Ishikawa (cell line): ENCODE results near the gene OTUB1.

Experiments used
- CEBPB ChIP-seq: IDR thresholded peaks from 2 replicates; pipeline ENCODE4 v1.6.1; 2012
- CREB1 ChIP-seq: IDR thresholded peaks from 2 replicates; pipeline ENCODE4 v1.6.1; 2012; ENCODE audit warnings: low read depth
- EGR1 ChIP-seq: IDR thresholded peaks from 2 replicates; pipeline ENCODE4 v1.6.1; 2012
- EP300 ChIP-seq: IDR thresholded peaks from 2 replicates; pipeline ENCODE4 v1.6.1; 2012; ENCODE audit warnings: borderline replicate concordance
- FOXM1 ChIP-seq: IDR thresholded peaks from 2 replicates; pipeline ENCODE4 v1.6.1; 2012; ENCODE audit warnings: low read depth, borderline replicate concordance
- MAX ChIP-seq: IDR thresholded peaks from 2 replicates; pipeline ENCODE4 v1.6.1; 2012
- NFIC ChIP-seq: IDR thresholded peaks from 2 replicates; pipeline ENCODE4 v1.6.1; 2012
- RAD21 ChIP-seq: IDR thresholded peaks from 2 replicates; pipeline ENCODE4 v1.6.1; 2012; ENCODE audit warnings: low read depth
- TAF1 ChIP-seq: IDR thresholded peaks from 2 replicates; pipeline ENCODE4 v1.6.1; 2012; ENCODE audit warnings: low read depth, mild to moderate bottlenecking
- TCF12 ChIP-seq: IDR thresholded peaks from 2 replicates; pipeline ENCODE4 v1.6.1; 2012; ENCODE audit warnings: low read depth
- TEAD4 ChIP-seq: IDR thresholded peaks from 2 replicates; pipeline ENCODE4 v1.6.1; 2012
- USF1 ChIP-seq: IDR thresholded peaks from 2 replicates; pipeline ENCODE4 v1.6.1; 2012
- YY1 ChIP-seq: IDR thresholded peaks from 2 replicates; pipeline ENCODE4 v1.6.1; 2012; ENCODE audit warnings: low read depth
- ZBTB7A ChIP-seq: IDR thresholded peaks from 2 replicates; pipeline ENCODE4 v1.6.1; 2012; ENCODE audit warnings: low read depth
- TF ChIP-seq, protein P1 (sequence below): IDR thresholded peaks from 2 replicates; pipeline ENCODE4 v1.6.1; 2012; ENCODE audit warnings: low read depth, mild to moderate bottlenecking

Gene OTUB1

GRCh38 chr11:64020976-64021756 is 34.9 kb downstream of the OTUB1 start:
- TF ChIP-seq CEBPB = no peak
- no peak for TF ChIP-seq YY1
- no peak for TF ChIP-seq USF1
- TF ChIP-seq RAD21 = no peak
- TF ChIP-seq CREB1 = no peak
- no peak for TF ChIP-seq TAF1
- no peak for TF ChIP-seq ZBTB7A
- TF ChIP-seq MAX = no peak
- TF ChIP-seq TEAD4 = no peak
- TF ChIP-seq TCF12 = no peak
- TF ChIP-seq EP300 = no peak

DNA sequence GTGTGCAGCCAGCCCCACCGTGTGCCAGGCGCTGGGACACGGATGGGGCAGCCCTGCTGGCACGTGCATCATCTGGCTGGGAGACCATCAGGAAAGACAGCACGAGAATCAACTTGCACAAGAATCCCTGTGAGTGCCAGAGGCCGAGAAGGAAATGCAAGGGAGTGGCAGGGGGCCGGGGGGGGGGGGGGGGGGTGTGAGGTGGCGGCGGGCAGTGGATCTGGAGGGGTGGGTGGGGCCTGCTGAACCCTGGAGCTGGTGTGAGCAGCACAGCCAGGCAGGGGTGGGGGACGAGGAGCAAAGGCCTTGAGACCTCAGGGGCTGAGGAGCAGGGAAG is 35.5 kb downstream of the OTUB1 start:
- TF ChIP-seq ZBTB7A (no peak), EGR1 (no peak), FOXM1 (no peak), EP300 (no peak), MAX (no peak), TEAD4 (no peak), RAD21 (no peak), NFIC (no peak), YY1 (no peak), TCF12 (no peak), TAF1 (no peak), USF1 (no peak)
- TF ChIP-seq, protein P1, sequence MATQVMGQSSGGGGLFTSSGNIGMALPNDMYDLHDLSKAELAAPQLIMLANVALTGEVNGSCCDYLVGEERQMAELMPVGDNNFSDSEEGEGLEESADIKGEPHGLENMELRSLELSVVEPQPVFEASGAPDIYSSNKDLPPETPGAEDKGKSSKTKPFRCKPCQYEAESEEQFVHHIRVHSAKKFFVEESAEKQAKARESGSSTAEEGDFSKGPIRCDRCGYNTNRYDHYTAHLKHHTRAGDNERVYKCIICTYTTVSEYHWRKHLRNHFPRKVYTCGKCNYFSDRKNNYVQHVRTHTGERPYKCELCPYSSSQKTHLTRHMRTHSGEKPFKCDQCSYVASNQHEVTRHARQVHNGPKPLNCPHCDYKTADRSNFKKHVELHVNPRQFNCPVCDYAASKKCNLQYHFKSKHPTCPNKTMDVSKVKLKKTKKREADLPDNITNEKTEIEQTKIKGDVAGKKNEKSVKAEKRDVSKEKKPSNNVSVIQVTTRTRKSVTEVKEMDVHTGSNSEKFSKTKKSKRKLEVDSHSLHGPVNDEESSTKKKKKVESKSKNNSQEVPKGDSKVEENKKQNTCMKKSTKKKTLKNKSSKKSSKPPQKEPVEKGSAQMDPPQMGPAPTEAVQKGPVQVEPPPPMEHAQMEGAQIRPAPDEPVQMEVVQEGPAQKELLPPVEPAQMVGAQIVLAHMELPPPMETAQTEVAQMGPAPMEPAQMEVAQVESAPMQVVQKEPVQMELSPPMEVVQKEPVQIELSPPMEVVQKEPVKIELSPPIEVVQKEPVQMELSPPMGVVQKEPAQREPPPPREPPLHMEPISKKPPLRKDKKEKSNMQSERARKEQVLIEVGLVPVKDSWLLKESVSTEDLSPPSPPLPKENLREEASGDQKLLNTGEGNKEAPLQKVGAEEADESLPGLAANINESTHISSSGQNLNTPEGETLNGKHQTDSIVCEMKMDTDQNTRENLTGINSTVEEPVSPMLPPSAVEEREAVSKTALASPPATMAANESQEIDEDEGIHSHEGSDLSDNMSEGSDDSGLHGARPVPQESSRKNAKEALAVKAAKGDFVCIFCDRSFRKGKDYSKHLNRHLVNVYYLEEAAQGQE = no peak

GRCh38 chr11:64022125-64022784 is 36.0 kb downstream of the OTUB1 start:
- no peak for TF ChIP-seq TAF1
- no peak for TF ChIP-seq EGR1
- no peak for TF ChIP-seq TCF12
- no peak for TF ChIP-seq RAD21
- no peak for TF ChIP-seq MAX
- TF ChIP-seq, protein P1 = no peak
- TF ChIP-seq EP300 = no peak
- no peak for TF ChIP-seq ZBTB7A
- no peak for TF ChIP-seq TEAD4
- TF ChIP-seq CEBPB = no peak
- no peak for TF ChIP-seq CREB1
- no peak for TF ChIP-seq NFIC
- no peak for TF ChIP-seq USF1
- TF ChIP-seq YY1 = no peak
- no peak for TF ChIP-seq FOXM1

DNA sequence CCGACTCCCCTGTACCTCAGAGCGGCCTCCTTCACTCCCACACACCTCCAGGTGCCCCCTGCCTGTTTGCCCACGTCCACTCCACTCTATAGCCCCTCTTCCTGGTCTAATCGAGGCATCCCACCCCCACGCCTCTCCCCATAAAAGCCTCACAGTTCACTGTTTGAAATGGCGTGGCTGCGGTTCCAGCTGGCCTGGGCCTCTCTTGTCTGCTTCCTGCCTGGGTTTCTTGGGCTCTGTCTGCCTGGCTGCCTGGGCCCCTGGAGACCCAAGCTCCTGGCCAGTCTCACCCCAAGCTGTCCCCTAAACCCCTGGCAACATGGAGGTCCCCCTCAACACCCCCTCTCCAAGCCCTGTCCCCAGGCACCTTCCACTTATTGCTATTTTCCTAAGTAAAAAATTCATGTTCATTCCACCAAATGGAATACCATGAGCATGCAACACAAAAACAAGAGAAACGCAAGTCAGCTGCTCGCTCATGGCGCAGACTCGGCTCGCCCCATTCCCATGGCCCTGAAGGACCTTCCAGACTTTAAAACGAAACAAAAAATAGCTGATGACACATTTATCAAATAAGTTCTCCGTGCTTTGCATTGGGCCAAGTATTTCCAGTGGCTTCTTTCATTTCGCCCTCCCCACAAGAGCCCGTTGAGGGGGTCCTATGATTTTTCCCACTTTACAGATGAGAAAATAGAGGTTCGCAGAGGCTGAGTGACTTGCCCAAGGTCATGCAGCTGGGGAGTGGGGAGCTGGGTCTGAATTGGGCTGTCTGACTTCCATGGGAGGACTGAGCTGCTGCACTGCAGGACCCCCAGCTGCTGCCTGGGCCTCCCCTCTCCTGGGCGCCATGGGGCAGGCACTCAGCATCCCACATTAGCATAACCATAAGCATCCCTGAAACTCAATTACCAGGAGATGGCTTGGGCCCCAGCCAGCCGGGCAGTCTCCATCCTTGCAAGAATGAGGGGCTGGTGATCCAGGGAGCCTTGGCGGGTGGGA is 37.8 kb downstream of the OTUB1 start:
- no peak for TF ChIP-seq ZBTB7A
- TF ChIP-seq CEBPB = no peak
- TF ChIP-seq MAX = no peak
- no peak for TF ChIP-seq EGR1
- TF ChIP-seq USF1 = no peak
- TF ChIP-seq, protein P1 = no peak
